Measurements from ENCODE around the gene MAP1LC3B2. TPM values are rescaled to one million over a fixed set of nuclear protein-coding genes. Genes with fewer than 3 reads are reported as not detected.

MAP1LC3B2 gene
- total RNA-seq, 2 experiments from 2014 or later, result not detected

GRCh38 chr12:116598311-116599284 is 39.4 kb downstream of the MAP1LC3B2 start:
- H3K4me1 ChIP-seq (ENCODE audit: insufficient read depth, low read length, poor library complexity, severe bottlenecking), result peaks cover 4% of the 10 kb centered on the region
- TF ChIP-seq CTCF (conservative IDR thresholded peaks at IDR 0.05; ENCODE audit: low read length), result no peak
- TF ChIP-seq EZH2phosphoT487 (IDR thresholded peaks at IDR 0.05; ENCODE audit: borderline replicate concordance, low read depth, low read length), result no peak
- ChIA-PET CTCF (ENCODE audit: unreplicated experiment) (no interaction called here), POLR2A (no interaction called here)
- H3K4me3 ChIP-seq (ENCODE audit: low read depth, low read length, poor library complexity, severe bottlenecking), result no peak overlapping the region
- no peaks in the 10 kb centered on the region for H3K79me2 ChIP-seq (ENCODE audit: insufficient read depth, low read depth, low read length)
- H3K27ac ChIP-seq (ENCODE audit: low read depth, low read length, poor library complexity, severe bottlenecking), result no peak overlapping the region
- H2AFZ ChIP-seq (ENCODE audit: low read length), result no peak overlapping the region
- DNase-seq (ENCODE audit: low spot score), result no peak
- H4K20me1 ChIP-seq (ENCODE audit: insufficient read depth, low read length), result no peaks in the 10 kb centered on the region; the same call in 1 of the 2 replicates
- BruUV-seq (replicated peaks), result no TSS peak
- H3K9me3 ChIP-seq (ENCODE audit: low read length), result no peaks in the 10 kb centered on the region
- intact Hi-C loops (cut with micrococcal nuclease; ENCODE audit: unreplicated experiment), result loop anchor here (5.0 to 10.0 kb wide), 3 partner anchors 264 to 456 kb away; partner anchors contain the start of gene MED13L
- no peaks in the 10 kb centered on the region for H3K9me2 ChIP-seq (ENCODE audit: insufficient read depth, low read length)
- no peaks in the 10 kb centered on the region for H3K36me3 ChIP-seq (ENCODE audit: insufficient read depth, low read length)
- no peak overlapping the region for H3K4me2 ChIP-seq (ENCODE audit: low read length)

- TF ChIP-seq EZH2phosphoT487 (IDR thresholded peaks at IDR 0.05; ENCODE audit: borderline replicate concordance, low read depth, low read length), result no peak
- peak; percentile 69 for TF ChIP-seq CTCF (conservative IDR thresholded peaks at IDR 0.05; ENCODE audit: low read length)
- peak; percentile 67 for DNase-seq (ENCODE audit: low spot score)
- no peaks in the 10 kb centered on the region for H3K9me3 ChIP-seq (ENCODE audit: low read length)
- H3K36me3 ChIP-seq (ENCODE audit: insufficient read depth, low read length), result no peaks in the 10 kb centered on the region
- ChIA-PET POLR2A (interaction anchor here (0.6 kb wide), 1 partner anchor 476 kb away, joined by 4 read pairs; no protein-coding TSS in a partner anchor), CTCF (ENCODE audit: unreplicated experiment) (no interaction called here)
- H3K79me2 ChIP-seq (ENCODE audit: insufficient read depth, low read depth, low read length), result no peaks in the 10 kb centered on the region
- H3K4me1 ChIP-seq (ENCODE audit: insufficient read depth, low read length, poor library complexity, severe bottlenecking), result no peaks in the 10 kb centered on the region
- H3K4me2 ChIP-seq (ENCODE audit: low read length), result no peak overlapping the region
- no peaks in the 10 kb centered on the region; the same call in 1 of the 2 replicates for H4K20me1 ChIP-seq (ENCODE audit: insufficient read depth, low read length)
- H3K9me2 ChIP-seq (ENCODE audit: insufficient read depth, low read length), result no peaks in the 10 kb centered on the region
- intact Hi-C loops (cut with micrococcal nuclease; ENCODE audit: unreplicated experiment), result loop anchor here (5.0 to 10.0 kb wide), 4 partner anchors 265 to 605 kb away; partner anchors contain the start of gene MED13L
- BruUV-seq (replicated peaks), result no TSS peak
- H3K4me3 ChIP-seq (ENCODE audit: low read depth, low read length, poor library complexity, severe bottlenecking), result no peak overlapping the region
- no peak overlapping the region for H3K27ac ChIP-seq (ENCODE audit: low read depth, low read length, poor library complexity, severe bottlenecking)
- H2AFZ ChIP-seq (ENCODE audit: low read length), result no peak overlapping the region
Measured at GRCh38 chr12:116599285-116600136, 40.3 kb downstream of the MAP1LC3B2 start.
